ENCODE results near the gene MRPS9. TPM values are rescaled to one million over a fixed set of nuclear protein-coding genes. Genes with fewer than 3 reads are reported as not detected.

Gene MRPS9
- total and polyA plus RNA-seq, 2 of the 13 experiments (the other 11 are each of a cell fraction or from before 2014, with no cell fraction given) = 31.2 to 91.8 TPM

GRCh38 chr2:105037572-105038382 lies at the start of gene MRPS9 (continued):
- peak; percentile 94 for TF ChIP-seq KDM5B (CRISPR knock-in tag; IDR thresholded peaks at IDR 0.05; ENCODE audit: borderline replicate concordance)
- TF ChIP-seq GRHL1 (CRISPR knock-in tag; conservative IDR thresholded peaks at IDR 0.05) = no peak
- no peak for TF ChIP-seq ZNF251 (CRISPR knock-in tag; IDR thresholded peaks at IDR 0.05)
- TF ChIP-seq CSRNP2 (CRISPR knock-in tag; conservative IDR thresholded peaks at IDR 0.05; ENCODE audit: low read depth) = no peak
- peak; percentile 90 for TF ChIP-seq RBFOX2 (IDR thresholded peaks at IDR 0.05; ENCODE audit: low read depth, low read length)
- TF ChIP-seq TAF15 (IDR thresholded peaks at IDR 0.05; ENCODE audit: low read depth, low read length, poor library complexity, severe bottlenecking) = no peak
- TF ChIP-seq ZNF597 (CRISPR knock-in tag; IDR thresholded peaks at IDR 0.05) = no peak
- TF ChIP-seq ERF (CRISPR knock-in tag; IDR thresholded peaks at IDR 0.05) = peak; percentile 73
- TF ChIP-seq SNRNP70 (IDR thresholded peaks at IDR 0.05; ENCODE audit: low read depth, low read length) = no peak
- TF ChIP-seq SMAD3 (CRISPR knock-in tag; IDR thresholded peaks at IDR 0.05) = 0 out of 2 replicates have a peak, but pooled peaks have one; percentile 8
- TF ChIP-seq ZFAT (CRISPR knock-in tag; conservative IDR thresholded peaks at IDR 0.05) = 0 out of 2 replicates have a peak, but pooled peaks have one; percentile 73
- TF ChIP-seq EZH2 (conservative IDR thresholded peaks at IDR 0.05; ENCODE audit: low read depth, low read length) = no peak
- no peak for TF ChIP-seq NBN (conservative IDR thresholded peaks at IDR 0.05)
- no peak for TF ChIP-seq NFIC (IDR thresholded peaks at IDR 0.05; ENCODE audit: low read length)
- TF ChIP-seq HCFC1 (IDR thresholded peaks at IDR 0.05; ENCODE audit: low read depth, low read length) = peak; percentile 20; the same call in 1 of the 2 replicates
- TF ChIP-seq SP1 (IDR thresholded peaks at IDR 0.05) = no peak
- peak; percentile 89 for TF ChIP-seq SP1 (CRISPR knock-in tag; IDR thresholded peaks at IDR 0.05)
- 0 out of 2 replicates have a peak, but pooled peaks have one; percentile 27 for TF ChIP-seq ATAD3A (CRISPR knock-in tag; IDR thresholded peaks at IDR 0.05)
- TF ChIP-seq ZSCAN21 (CRISPR knock-in tag; IDR thresholded peaks at IDR 0.05; ENCODE audit: borderline replicate concordance) = peak; percentile 67; the same call in 1 of the 2 replicates
- TF ChIP-seq ZNF547 (CRISPR knock-in tag; IDR thresholded peaks at IDR 0.05) = peak; percentile 86
- peak; percentile 73; the same call in 1 of the 2 replicates for TF ChIP-seq AKAP8 (CRISPR knock-in tag; IDR thresholded peaks at IDR 0.05)
- TF ChIP-seq BORCS8-MEF2B (CRISPR knock-in tag; IDR thresholded peaks at IDR 0.05) = peak; percentile 78

Data from HepG2 (cell line).